GM19438 (cell line): ENCODE measurements around the gene DCUN1D1.
"Not testable (repeated sequence)": the region's sequence is repeated elsewhere in the genome, so short reads cannot be mapped to it uniquely, and the experiment has no call there.

Experiments used
- ATAC-seq: cut with Tn5 transposase; IDR thresholded peaks from one replicate; pipeline ENCODE4 v1.9.1; 2021; ENCODE audit warnings: low read depth; ENCODE audit not compliant: unreplicated experiment

The DCUN1D1 gene

DNA sequence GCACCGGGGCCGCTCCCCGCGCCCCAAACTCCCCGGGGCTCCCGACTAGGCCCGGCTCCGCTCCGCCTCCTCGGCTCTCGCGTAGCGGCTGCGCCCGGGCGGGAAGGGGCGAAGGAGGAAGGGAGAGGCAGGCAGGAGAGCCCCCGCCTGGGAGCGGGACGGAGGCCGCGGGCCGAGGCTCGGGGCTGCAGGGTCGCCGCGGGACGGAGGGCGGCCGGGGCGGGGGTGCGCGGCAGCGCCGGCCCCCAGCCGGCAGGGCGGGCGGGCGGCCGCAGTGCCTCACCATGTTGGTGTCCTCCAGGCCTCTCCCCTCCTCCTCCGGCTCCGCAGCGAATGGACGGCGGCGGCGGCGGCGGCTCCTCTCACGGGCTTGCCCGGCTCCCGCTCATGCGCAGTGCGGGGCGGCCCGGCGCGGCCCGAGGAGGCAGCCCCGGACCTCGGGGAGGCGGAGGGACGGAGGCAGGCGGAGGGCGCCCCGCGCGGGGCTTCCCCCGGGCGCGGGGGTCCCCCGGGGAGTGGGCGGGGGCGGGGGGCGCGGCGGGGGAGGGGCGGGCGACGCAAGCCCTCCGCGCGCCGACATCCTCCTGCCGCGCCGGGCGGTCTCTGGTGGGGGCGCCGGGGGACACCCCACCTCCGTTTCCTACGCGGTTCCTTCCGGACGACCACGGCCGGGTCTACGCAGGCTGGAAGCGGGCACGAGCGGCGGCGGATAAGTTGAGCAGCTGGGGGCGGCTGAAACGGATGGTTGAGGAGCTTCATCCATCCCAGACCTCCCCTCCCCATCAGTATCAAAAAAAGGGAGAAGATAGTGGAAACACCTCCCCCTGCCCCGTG lies at the start of gene DCUN1D1:
Gene DCUN1D1 (minus strand): TSS at position 335 of the 834 bp plus-strand sequence. CDS start 49 bp downstream, at position 286.
- peak; percentile 85 for ATAC-seq

DNA sequence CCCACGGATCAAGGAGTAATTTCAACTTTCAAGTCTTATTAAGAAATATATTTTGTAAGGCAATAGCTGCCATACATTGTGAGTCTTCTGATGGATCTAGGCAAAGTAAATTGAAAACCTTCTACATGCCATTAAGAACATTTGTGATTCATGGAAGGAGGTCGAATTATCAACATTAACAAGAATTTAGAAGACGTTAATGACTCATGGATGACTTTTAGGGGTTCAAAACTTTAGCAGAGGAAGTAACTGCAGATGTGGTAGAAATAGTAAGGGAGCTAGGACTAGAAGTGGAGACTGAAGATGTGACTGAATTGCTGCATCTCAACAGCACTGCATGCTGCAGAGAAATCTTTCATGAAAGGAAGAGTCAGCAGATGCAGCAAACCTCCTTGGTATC lies 48.1 kb upstream of the DCUN1D1 start:
- ATAC-seq: no peak

DNA sequence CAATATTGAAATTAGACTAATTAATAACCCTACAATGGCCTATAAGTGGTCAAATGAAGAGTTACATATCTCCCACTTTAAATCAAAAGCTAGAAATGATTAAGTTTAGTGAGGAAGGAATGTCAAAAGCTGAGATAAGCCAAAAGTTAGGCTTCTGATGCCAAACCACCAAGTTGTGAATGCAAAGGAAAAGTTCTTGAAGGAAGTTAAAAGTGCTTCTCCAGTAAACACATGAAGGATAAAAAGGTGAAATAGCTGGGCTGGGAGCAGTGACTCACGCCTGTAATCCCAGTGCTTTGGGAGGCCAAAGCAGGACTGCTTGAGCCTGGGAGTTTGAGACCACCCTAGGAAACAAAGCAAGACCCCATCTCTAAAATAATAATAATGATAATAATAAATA lies 46.9 kb upstream of the DCUN1D1 start:
- ATAC-seq: no peak

DNA sequence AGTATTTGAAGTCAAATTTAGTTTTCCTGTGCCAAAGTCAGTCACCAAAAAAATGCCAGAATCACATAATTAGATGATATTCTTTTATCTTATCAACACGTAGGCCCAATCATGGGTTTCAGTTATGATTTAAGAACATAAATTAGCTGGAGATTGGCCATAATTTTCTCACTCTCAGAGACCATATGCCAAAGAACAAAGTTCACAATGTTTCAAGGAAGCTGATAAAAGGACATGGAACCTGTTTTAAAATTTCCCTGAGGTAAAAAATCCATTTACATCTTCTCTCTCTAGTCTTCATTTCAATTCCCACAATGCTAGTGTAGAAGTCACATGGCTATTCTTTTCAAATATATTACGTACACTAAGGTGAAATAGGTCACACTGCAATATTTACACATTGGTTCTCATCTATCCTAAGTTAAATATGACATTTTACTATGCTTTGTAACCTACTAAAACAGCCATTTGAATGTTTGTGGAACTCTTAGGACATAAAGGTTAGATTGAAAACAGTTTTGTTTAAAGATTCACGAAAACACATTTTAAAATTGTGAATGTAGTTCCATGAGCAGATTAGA lies 42.7 kb upstream of the DCUN1D1 start:
- no peak for ATAC-seq

DNA sequence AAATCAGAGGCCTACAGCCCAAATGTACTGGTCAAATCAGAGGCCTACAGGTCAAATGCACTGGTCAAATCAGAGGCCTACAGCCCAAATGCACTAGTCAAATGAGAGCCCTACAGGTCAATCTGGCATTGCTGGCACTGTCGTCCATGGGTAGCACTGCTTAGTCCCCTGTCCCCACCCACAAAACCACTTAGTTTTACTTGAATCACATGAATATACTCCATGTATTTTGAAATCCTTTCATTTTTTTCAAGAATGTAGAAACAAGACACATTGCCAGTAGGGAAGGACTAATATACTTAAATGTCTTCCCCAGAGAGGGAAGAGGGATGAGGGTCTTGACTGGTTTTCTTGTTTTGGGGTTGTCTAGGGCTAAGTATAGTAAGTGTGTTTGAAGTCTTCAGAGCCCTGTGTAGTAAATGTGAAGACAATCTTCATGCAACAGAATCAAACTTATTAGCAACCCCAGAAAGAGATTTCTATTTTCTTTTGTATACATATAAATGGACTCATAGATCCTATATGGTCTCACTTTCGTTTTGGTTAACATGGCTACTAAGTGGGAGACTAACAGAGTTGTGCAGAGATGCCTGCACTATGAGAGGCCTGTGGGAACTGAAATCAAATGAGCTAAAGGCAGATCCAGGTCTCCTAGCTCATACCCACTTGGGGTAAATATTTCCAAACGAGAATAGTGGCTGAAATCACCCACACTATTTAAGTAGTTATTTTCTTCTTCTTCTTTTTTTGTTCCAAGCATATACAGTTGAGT lies 38.3 kb upstream of the DCUN1D1 start:
- ATAC-seq: no peak

DNA sequence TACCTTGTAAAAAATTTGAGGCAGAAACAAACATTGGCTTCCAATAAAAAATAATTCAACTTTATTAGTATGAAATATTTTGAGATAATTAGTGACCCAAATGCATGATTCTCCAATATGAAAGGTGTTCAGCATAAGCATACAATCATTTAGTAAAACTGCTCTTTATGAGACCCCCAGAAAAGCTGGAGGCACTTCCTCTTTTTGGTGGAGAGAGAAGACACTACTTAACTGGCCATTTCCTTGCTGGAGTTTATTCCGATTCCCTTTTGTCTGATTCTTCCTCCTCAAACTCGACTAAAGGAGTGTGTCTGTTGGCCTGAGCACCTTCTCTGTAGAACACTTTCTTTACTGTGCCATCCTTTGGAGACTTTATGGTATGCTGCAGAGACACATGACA lies 34.8 kb upstream of the DCUN1D1 start:
- no peak for ATAC-seq

DNA sequence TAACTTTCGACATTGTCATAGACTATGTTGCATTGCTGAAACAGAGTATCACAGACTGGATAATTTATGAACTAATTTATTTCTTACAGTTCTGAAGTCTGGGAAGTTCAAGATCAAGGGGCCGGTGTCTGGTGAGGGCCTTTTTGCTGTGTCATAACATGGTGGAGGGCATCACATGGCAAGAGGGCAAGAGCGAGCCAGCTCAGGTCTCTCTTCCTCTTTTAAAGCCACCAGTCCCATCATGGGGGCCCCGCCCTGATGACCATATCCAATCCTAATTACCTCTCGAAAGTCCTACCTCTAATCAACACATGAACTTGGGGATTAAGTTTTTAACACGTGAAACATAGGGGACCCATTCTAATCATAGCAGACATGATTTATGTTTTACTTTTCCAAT lies 33.5 kb upstream of the DCUN1D1 start:
- ATAC-seq: no peak

DNA sequence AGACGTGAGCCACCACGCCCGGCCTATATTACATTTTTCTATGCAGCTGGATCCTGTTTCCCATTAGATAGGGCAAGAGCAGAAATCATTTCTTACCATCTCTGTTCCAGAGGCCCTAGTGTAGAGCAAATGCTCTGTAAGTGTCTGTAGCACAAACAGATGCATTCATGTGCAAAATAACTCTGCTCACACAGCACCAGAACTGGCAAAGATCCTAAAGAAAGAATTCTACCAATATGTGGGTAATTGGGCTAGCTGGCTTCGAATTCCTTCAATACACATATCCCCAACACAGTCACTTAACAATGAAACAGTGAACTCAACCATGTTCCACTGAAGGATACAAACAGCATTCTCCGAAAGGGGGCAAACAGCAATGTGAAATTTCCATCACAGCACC lies 32.7 kb upstream of the DCUN1D1 start:
- no peak for ATAC-seq

DNA sequence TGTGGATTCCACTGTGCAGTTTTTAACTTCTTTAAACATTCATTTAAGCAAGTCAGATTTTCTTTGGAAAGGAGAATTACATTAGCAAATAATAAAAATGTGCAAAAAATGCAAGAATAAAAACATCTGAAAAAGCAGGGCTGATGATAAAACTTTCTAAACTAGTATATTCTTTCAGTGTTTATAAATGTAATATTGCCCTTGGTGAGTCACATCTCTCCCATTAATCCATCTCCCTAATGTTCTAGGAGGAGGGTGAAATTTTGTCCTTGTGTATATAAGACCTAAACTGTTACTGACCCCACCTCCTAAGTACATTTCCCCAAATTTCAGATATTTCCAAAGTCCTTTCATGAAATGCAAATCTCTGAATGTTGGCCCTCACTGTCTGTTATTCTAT lies 28.5 kb upstream of the DCUN1D1 start:
- ATAC-seq: no peak

DNA sequence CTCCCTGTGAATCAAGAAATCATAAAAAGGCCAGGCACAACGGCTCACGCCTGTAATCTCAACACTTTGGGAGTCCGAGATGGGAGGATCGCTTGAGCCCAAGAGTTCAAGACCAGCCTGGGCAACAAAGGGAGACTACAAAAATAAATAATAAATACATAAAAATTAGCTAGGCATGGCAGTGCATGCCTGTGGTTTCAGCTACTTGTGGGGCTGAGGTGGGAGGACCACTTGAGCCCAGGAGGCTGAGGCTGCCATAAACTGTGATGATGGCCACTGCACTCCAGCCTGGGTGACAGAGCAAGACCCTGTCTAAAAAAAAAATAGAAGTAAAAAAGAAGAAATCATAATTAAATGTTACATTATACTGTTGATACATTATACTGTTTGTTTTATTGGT lies 28.0 kb upstream of the DCUN1D1 start:
- no peak for ATAC-seq

DNA sequence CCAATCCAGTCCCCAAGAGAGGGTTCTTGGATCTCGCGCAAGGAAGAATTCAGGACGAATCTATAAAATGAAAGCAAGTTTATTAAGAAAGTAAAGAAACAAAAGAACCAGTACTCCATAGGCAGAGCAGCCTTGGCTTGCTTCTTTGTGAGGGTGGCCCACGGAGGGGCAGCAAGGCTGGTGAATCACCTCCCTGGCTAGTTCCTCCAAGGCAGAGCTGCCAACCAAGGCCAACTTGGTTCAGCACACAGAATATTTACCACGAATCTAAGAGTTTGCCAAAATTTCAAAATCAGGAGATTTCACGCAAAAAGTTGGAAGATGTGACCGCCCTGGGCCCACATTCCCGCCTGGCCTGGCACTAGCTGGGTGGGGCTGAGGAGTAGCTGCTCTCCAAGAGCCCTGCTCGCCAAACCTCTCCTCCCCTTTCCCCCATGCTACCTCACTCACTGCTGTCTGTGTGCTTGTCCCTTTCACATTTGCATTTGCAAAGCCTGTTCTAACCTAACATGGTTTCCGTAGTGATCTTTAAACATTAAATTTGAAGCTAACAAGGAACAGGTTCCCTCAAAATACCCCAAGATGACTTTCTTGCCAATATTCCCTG lies 26.2 kb upstream of the DCUN1D1 start:
- no peak for ATAC-seq

DNA sequence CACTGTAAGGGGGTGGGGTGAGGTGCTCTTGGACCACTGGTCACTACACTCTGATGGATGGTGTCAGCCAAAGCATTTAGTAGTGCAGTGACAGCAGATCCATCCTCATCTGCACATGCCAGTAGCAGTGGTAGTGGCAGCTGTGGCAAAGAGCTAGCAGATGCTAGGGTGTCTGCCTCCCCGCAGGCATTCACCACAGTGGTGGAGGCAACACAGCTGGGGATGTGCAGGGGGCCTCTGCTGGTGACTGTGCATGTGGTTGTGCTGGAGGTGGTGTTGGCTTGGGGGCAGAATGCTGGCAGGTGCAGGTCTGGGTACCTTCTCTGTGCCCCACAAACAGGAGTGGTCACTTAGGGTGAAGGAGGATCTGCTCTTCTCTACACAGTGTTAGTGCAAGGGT lies 19.4 kb upstream of the DCUN1D1 start:
- no peak for ATAC-seq

DNA sequence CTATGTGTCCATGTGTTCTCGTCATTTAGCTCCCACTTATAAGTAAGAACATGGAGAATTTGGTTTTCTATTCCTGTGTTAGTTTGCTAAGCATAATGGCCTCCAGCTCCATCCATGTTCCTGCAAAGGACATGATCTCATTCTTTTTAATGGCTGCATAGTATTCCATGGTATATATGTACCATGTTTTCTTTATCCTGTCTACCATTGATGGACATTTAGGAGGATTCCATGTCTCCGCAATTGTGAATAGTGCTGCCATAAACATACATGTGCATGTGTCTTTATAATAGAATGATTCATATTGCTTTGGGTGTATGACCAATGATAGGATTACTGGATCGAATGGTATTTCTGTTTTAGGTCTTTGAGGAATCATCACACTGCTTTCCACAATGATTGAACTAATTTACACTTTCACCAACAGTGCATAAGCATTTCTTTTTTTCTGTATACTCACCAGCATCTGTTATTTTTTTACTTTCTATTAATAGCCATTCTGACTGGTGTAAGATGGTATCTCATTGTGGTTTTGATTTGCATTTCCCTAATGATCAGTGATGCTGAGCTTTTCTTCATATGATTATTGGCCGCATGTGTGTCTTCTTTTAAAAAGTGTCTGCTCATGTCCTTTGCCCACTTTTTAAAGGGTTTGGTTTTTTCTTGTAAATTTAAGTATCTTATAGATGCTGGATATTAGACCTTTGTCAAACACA lies 13.3 kb upstream of the DCUN1D1 start:
- not testable (repeated sequence) for ATAC-seq

DNA sequence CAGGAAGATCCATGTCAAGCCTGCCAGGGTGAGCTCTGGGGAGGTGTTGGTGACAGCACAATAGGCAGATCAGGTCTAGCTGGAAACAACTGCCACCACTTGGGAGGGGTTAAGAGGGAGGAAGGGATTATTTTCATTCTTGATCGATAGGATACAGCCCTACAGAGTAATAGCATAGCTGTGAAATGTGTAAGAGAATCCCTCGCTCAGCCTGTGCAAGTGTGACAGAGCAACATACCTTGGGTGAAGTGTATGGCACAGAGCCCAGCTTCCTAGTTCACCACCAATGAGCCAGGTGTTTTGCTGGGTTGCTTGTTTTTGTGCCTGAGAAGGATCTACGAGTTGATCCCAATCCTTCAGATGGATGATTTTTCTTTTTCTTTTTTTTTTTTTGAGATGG lies 9.2 kb upstream of the DCUN1D1 start:
- ATAC-seq: no peak

DNA sequence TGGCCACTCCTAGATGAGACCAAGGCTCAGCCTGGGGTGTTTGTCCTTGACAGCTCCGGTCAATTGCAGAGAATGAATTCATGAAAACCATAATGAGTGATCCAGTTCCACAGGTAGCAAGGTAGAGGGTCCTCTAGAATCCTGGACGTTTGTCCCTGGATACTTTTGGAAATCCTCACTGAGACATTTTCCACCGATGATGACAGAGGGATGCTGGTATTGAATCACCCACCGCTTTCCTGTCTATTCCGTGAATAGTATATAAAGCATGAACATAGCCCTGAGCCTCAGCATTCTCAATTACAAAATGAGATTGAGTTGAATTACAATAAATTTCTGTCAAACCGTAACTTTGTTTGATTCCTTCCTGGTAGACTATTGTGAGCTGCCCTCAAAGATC lies 5.7 kb upstream of the DCUN1D1 start:
- ATAC-seq: no peak

DNA sequence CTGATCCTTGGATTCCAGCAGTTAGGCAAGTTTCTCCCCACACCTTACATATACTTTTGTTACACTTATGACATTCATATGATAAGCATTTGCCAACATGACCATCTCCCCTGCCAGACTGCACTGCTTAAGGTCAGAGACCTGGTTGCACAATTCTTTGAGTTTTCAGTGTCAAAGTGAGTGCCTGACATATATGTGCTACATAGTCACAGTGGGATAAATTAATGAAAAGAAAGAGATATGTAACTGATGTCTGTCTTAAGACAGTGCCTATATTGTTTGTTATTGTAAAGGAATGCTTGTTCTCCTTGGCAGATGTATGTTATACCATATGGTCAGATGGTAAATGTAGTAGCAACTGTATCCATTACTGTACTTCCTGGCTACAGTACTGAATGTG lies 3.5 kb upstream of the DCUN1D1 start:
- ATAC-seq: no peak

DNA sequence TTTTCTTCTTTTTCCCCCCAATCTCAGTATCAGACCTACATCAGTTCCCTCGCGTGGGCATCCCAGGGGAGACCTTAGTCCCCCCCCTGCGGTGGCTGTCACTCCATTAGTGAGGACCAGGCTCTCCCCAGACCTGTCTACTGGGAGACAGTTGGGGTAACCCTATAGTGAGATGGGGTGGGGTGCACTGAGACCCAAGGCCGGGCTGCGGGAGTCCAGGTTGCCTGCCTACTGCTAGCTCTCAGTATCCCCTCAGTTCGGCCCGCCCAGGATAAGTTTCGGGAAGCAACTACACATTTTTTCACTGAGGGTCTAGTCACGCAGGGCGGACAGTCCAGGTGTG lies 671 bp upstream of the DCUN1D1 start:
- ATAC-seq: no peak

DNA sequence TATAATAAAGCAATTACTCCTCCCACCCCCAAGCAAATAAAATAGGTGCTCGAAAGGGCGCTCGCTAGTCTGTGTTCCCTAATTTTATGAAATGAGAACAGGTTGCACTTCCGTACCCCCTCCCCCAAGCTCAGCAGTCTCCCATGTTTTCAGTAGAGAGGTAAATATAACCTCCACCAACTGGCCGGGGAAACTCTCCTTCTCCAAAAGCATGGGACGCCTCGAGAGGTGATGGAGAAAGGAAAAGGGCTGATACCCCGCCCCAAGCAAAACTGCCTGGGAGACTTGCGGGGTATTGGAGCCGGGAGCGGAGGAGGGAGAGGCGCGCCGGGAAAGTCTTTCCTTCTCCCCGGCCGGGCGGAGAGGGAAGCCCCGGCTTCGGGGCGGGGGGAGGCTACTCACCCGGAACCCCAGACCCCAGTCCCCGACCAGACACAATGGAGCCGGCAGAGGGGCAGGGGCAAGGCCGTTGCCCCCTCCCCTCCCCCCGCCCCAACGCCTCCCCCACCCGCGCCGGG lies 605 bp downstream of the DCUN1D1 start:
- ATAC-seq: peak; percentile 22

DNA sequence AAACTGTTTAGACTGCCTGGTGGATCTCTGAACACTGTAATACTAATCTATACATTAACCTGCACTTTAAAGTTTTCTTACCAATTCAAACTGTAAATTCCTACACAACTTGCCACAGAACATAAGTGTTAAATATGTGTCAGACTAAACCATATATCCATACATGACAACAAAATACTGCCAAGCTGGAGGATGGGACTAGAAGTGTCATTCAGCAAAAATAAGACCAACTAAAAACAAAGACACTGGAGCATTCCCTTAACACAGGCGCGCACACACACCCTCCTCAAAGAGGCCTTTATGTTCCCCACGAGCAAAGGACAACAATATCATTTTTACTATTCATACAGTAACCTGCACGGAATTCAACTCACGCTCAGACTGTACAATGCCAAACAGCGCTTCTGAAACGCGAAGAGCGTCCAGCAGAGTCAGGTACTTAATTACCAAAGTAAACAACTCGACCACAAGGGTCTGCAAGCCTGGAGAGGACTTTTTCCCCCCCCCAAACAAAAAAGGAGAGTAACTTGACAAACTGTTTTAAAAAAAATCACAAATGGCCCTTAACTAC lies 1.1 kb downstream of the DCUN1D1 start:
- no peak for ATAC-seq

DNA sequence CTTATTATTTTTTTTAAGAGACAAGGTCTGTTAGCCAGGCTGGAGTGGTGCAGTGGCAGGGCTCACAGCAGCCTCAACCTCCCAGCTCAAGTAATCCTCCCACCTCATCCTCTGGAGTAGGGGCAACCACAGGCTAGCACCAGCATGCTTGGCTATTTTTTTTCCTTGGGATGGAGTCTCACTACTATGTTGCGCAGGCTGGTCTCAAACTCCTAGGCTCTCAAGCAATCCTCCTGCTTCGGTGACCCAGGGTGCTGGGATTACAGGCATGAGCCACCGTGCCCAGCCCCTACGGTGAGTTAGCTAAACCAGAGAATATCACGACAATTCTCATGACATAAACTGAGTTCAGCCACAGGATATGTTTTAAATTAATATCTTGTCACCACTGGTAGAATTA lies 2.0 kb downstream of the DCUN1D1 start:
- no peak for ATAC-seq
